ENCODE measurements around the gene USP47.

The USP47 gene

GRCh38 chr11:11814614-11815452, 26.9 kb upstream of the USP47 start:
- ChIA-PET CTCF (interaction anchor here (0.6 kb wide), 1 partner anchor 787 kb away, joined by 4 read pairs; no protein-coding TSS in a partner anchor), POLR2A (no interaction called here)
- Histone ChIP-seq H3K9me3 (ENCODE audit: control insufficient read depth, insufficient read depth, low read depth, low read length) (no peaks in the 10 kb centered on the region), H3K36me3 (ENCODE audit: control insufficient read depth in 2 of 2, insufficient read depth in 1 of 2, low read length in 2 of 2) (no peaks in the 10 kb centered on the region), H3K27ac (ENCODE audit: extremely low read depth, low read depth, low read length) (no peak overlapping the region), H3K4me1 (ENCODE audit: control insufficient read depth, insufficient read depth, low read length) (no peaks in the 10 kb centered on the region), H3K4me3 (ENCODE audit: low read depth, low read length) (no peak overlapping the region)
- TF ChIP-seq IKZF3 (tag by site-specific recombination; IDR thresholded peaks at IDR 0.05), result no peak

- POLR2A ChIA-PET, result no interaction called here
- H3K9me3 ChIP-seq (ENCODE audit: control insufficient read depth, insufficient read depth, low read depth, low read length), result no peaks in the 10 kb centered on the region
- CTCF ChIA-PET, result interaction anchor here (0.6 to 0.9 kb wide), 2 partner anchors 150 to 789 kb away, joined by 4 to 5 read pairs; no protein-coding TSS in a partner anchor
- H3K4me3 ChIP-seq (ENCODE audit: low read depth, low read length), result no peak overlapping the region
- H3K27ac ChIP-seq (ENCODE audit: extremely low read depth, low read depth, low read length), result no peak overlapping the region
- TF ChIP-seq WT1 (tag by site-specific recombination; IDR thresholded peaks at IDR 0.05), result 0 out of 2 replicates have a peak, but pooled peaks have one; percentile 34
- TF ChIP-seq SALL2 (tag by site-specific recombination; IDR thresholded peaks at IDR 0.05; ENCODE audit: borderline replicate concordance), result no peak
- no peaks in the 10 kb centered on the region for H3K4me1 ChIP-seq (ENCODE audit: control insufficient read depth, insufficient read depth, low read length)
- H3K36me3 ChIP-seq (ENCODE audit: control insufficient read depth in 2 of 2, insufficient read depth in 1 of 2, low read length in 2 of 2), result no peaks in the 10 kb centered on the region
These were observed 25.1 kb upstream of the USP47 start for GRCh38 chr11:11816511-11817314.

- ChIA-PET POLR2A (interaction anchor here (0.5 kb wide), 1 partner anchor 1614 kb away, joined by 3 read pairs; no protein-coding TSS in a partner anchor), CTCF (interaction anchor here (0.7 to 1.7 kb wide), 4 partner anchors 19 to 790 kb away, joined by 3 to 5 read pairs (median 4); no protein-coding TSS in a partner anchor)
- Histone ChIP-seq H3K36me3 (ENCODE audit: control insufficient read depth in 2 of 2, insufficient read depth in 1 of 2, low read length in 2 of 2) (no peaks in the 10 kb centered on the region), H3K27ac (ENCODE audit: extremely low read depth, low read depth, low read length) (no peak overlapping the region), H3K4me3 (ENCODE audit: low read depth, low read length) (no peak overlapping the region), H3K9me3 (ENCODE audit: control insufficient read depth, insufficient read depth, low read depth, low read length) (no peaks in the 10 kb centered on the region), H3K4me1 (ENCODE audit: control insufficient read depth, insufficient read depth, low read length) (no peaks in the 10 kb centered on the region)
- TF ChIP-seq PRDM4 (tag by site-specific recombination; IDR thresholded peaks at IDR 0.05) (no peak), ZNF704 (tag by site-specific recombination; IDR thresholded peaks at IDR 0.05) (no peak), FEZF1 (tag by site-specific recombination; IDR thresholded peaks at IDR 0.05) (no peak), ZNF843 (tag by site-specific recombination; IDR thresholded peaks at IDR 0.05) (no peak), ZNF626 (tag by site-specific recombination; IDR thresholded peaks at IDR 0.05) (no peak), ZBTB17 (tag by site-specific recombination; IDR thresholded peaks at IDR 0.05) (no peak), INSM2 (tag by site-specific recombination; IDR thresholded peaks at IDR 0.05) (no peak), GLIS2 (tag by site-specific recombination; IDR thresholded peaks at IDR 0.05) (no peak), ZNF416 (tag by site-specific recombination; IDR thresholded peaks at IDR 0.05) (no peak), ZFP3 (tag by site-specific recombination; IDR thresholded peaks at IDR 0.05; ENCODE audit: low read depth) (no peak), YY1 (tag by site-specific recombination; IDR thresholded peaks at IDR 0.05) (no peak), ZNF488 (tag by site-specific recombination; IDR thresholded peaks at IDR 0.05) (no peak), ZNF621 (tag by site-specific recombination; IDR thresholded peaks at IDR 0.05) (no peak), ZNF518A (tag by site-specific recombination; conservative IDR thresholded peaks at IDR 0.05; ENCODE audit: low read depth) (no peak)
These were observed 23.8 kb upstream of the USP47 start for GRCh38 chr11:11817957-11818356.

Measured in HEK293 (cell line).